Upper lobe of left lung (tissue), 4 donors: ENCODE data around the gene SPINK14.

ENCODE experiments used
- EP300 ChIP-seq, 4 donors: sonication (generic); formaldehyde crosslinking; IDR thresholded peaks; one replicate each; pipeline ENCODE4 v1.5.1; 2017; ENCODE audit warnings: antibody characterized with exemption in 4 of 4, control low read depth in 2 of 4
- POLR2A ChIP-seq, 4 donors: fragments of 450-650 bp; IDR thresholded peaks; one replicate each; pipeline ENCODE4 v1.5.1; 2016 to 2017; ENCODE audit warnings: antibody characterized with exemption in 4 of 4, mild to moderate bottlenecking in 2 of 4
- POLR2AphosphoS5 ChIP-seq, 2 donors: sonication (generic); formaldehyde crosslinking; IDR thresholded peaks; one replicate each; pipeline ENCODE4 v1.5.1; 2017; ENCODE audit warnings: antibody characterized with exemption in 2 of 2
- TF ChIP-seq, protein P1 (sequence below), 6 experiments: fragments of 450-650 bp in 4 of 6; fragments of 200-600 bp in 2 of 6; sonication (generic) in 2 of 6; IDR thresholded peaks; one replicate each; pipeline ENCODE4 v1.5.1; 2016 to 2019; ENCODE audit warnings: antibody characterized with exemption in 6 of 6

DNA sequence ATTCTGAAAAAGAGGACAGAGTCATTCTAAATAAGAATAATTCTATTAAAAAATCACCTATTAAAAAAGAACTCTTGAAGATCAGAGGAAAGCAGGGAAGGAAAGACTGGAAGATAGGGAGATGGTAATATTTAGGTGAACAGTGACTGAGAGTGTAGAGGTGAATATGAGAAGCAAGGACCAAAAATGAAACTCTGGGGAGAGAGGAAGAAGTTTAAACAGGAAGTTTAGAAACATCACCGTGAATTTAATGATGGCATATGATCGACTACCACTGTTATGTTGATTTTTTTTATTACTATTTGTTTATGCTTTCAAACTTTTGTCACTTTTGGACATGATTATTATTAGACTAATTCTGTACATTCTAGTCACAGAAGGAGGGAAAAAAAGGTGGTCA, 32.8 kb downstream of the SPINK14 start:
- TF ChIP-seq, protein P1, sequence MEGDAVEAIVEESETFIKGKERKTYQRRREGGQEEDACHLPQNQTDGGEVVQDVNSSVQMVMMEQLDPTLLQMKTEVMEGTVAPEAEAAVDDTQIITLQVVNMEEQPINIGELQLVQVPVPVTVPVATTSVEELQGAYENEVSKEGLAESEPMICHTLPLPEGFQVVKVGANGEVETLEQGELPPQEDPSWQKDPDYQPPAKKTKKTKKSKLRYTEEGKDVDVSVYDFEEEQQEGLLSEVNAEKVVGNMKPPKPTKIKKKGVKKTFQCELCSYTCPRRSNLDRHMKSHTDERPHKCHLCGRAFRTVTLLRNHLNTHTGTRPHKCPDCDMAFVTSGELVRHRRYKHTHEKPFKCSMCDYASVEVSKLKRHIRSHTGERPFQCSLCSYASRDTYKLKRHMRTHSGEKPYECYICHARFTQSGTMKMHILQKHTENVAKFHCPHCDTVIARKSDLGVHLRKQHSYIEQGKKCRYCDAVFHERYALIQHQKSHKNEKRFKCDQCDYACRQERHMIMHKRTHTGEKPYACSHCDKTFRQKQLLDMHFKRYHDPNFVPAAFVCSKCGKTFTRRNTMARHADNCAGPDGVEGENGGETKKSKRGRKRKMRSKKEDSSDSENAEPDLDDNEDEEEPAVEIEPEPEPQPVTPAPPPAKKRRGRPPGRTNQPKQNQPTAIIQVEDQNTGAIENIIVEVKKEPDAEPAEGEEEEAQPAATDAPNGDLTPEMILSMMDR (IDR thresholded peaks at IDR 0.05) = no peak
- no peak for TF ChIP-seq POLR2A (IDR thresholded peaks at IDR 0.05)
- no peak for TF ChIP-seq POLR2AphosphoS5 (IDR thresholded peaks at IDR 0.05)
- TF ChIP-seq EP300 (IDR thresholded peaks at IDR 0.05) = no peak
